Right lobe of liver (tissue), 4 donors: ENCODE data around the gene NCAPD3.

ENCODE experiments used
- CTCF ChIP-seq, 4 donors: fragments of 200-600 bp in 3 of 4; fragments of 450-650 bp in 1 of 4; IDR thresholded peaks; one replicate each; pipeline versions ENCODE4 v1.5.1 to v1.8.0; 2016 to 2022; ENCODE audit warnings: antibody characterized with exemption in 4 of 4, mild to moderate bottlenecking in 2 of 4
- POLR2A ChIP-seq: fragments of 450-650 bp; IDR thresholded peaks from one replicate; pipeline ENCODE4 v1.6.1; 2017; ENCODE audit warnings: antibody characterized with exemption, mild to moderate bottlenecking
- donor health status: DM: no; HTN: no; CAD: no.
- donor health status: DM: no; HTN: no; CAD: no.
- donor health status: DM: no; HTN: yes; CAD: no.

GRCh38 chr11:134125507-134125906 lies 98.3 kb downstream of the NCAPD3 start:
- TF ChIP-seq CTCF (IDR thresholded peaks at IDR 0.05) = no peak
- no peak for TF ChIP-seq POLR2A
